ENCODE results near the gene DSTN.

The DSTN gene

DNA sequence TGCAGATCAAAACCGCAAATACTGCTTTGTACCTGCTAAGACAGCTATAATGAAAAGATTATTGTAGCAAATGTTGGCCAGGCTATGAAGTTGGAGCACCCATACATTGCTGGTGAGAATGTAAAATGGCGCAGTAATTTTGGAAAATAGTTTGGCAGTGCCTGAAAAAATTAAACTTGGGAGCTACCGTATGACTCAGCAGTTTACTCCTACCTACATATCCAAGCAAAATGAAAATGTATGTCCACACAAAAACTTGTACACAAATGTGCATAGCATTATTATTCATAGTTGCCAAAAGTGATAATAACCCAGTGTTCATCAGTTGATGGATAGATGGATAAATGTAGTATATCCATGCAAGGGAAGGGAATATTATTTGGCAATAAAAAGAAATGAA is 13.3 kb downstream of the DSTN start:
- Histone ChIP-seq H3K4me1 (ENCODE audit: insufficient read depth, low read length, severe bottlenecking) (no peaks in the 10 kb centered on the region), H3K9ac (ENCODE audit: low read length) (no peak overlapping the region), H2AFZ (ENCODE audit: low read length) (no peak overlapping the region), H3K9me2 (ENCODE audit: low read depth, low read length) (no peaks in the 10 kb centered on the region), H3K36me3 (ENCODE audit: insufficient read depth, low read length) (no peaks in the 10 kb centered on the region), H3K27ac (ENCODE audit: low read depth, low read length, poor library complexity, severe bottlenecking) (no peak overlapping the region), H3K9me3 (ENCODE audit: low read length) (no peaks in the 10 kb centered on the region), H3K27me3 (ENCODE audit: insufficient read depth, low read length) (no peaks in the 10 kb centered on the region), H3K4me2 (ENCODE audit: low read length) (no peak overlapping the region), H3F3A (ENCODE audit: insufficient read depth, low read length) (no peaks in the 10 kb centered on the region), H3K4me3 (ENCODE audit: low read depth, low read length, poor library complexity, severe bottlenecking) (no peak overlapping the region), H4K20me1 (ENCODE audit: insufficient read depth, low read length) (no peaks in the 10 kb centered on the region), H3K79me2 (ENCODE audit: insufficient read depth, low read length) (no peaks in the 10 kb centered on the region)
- no peak for TF ChIP-seq EZH2 (IDR thresholded peaks at IDR 0.05; ENCODE audit: borderline replicate concordance, low read length)
- TF ChIP-seq, protein P1, sequence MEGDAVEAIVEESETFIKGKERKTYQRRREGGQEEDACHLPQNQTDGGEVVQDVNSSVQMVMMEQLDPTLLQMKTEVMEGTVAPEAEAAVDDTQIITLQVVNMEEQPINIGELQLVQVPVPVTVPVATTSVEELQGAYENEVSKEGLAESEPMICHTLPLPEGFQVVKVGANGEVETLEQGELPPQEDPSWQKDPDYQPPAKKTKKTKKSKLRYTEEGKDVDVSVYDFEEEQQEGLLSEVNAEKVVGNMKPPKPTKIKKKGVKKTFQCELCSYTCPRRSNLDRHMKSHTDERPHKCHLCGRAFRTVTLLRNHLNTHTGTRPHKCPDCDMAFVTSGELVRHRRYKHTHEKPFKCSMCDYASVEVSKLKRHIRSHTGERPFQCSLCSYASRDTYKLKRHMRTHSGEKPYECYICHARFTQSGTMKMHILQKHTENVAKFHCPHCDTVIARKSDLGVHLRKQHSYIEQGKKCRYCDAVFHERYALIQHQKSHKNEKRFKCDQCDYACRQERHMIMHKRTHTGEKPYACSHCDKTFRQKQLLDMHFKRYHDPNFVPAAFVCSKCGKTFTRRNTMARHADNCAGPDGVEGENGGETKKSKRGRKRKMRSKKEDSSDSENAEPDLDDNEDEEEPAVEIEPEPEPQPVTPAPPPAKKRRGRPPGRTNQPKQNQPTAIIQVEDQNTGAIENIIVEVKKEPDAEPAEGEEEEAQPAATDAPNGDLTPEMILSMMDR (IDR thresholded peaks at IDR 0.05; ENCODE audit: low read length), result no peak

DNA sequence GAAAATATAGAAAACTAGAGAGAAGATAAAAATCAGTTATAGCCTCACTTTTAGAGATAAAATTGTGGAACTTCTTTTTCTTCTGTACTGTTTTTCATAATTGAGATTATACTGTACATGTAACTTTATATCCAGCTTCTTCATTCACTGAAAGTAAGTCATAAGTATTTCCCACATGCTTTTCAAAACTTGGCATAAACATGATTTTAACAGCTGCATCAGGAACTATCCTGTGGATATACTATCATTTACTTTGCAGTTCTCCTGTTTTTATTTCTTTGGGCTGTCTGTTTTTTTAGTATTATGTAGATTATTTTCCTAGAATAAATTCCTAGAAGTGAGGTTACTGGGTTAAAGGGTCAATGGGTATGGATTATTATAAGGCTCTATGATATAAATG is 14.8 kb downstream of the DSTN start:
- Histone ChIP-seq H3K27me3 (ENCODE audit: insufficient read depth, low read length) (no peaks in the 10 kb centered on the region), H3K27ac (ENCODE audit: low read depth, low read length, poor library complexity, severe bottlenecking) (no peak overlapping the region), H3K9me3 (ENCODE audit: low read length) (no peaks in the 10 kb centered on the region), H3K4me1 (ENCODE audit: insufficient read depth, low read length, severe bottlenecking) (peaks cover under 1% of the 10 kb centered on the region), H3K9me2 (ENCODE audit: low read depth, low read length) (no peaks in the 10 kb centered on the region), H4K20me1 (ENCODE audit: insufficient read depth, low read length) (no peaks in the 10 kb centered on the region), H3K4me2 (ENCODE audit: low read length) (no peak overlapping the region), H2AFZ (ENCODE audit: low read length) (no peak overlapping the region), H3K36me3 (ENCODE audit: insufficient read depth, low read length) (no peaks in the 10 kb centered on the region), H3K9ac (ENCODE audit: low read length) (no peak overlapping the region), H3K4me3 (ENCODE audit: low read depth, low read length, poor library complexity, severe bottlenecking) (no peak overlapping the region), H3F3A (ENCODE audit: insufficient read depth, low read length) (no peaks in the 10 kb centered on the region), H3K79me2 (ENCODE audit: insufficient read depth, low read length) (no peaks in the 10 kb centered on the region)
- TF ChIP-seq EZH2 (IDR thresholded peaks at IDR 0.05; ENCODE audit: borderline replicate concordance, low read length), result no peak
- TF ChIP-seq, protein P1 (IDR thresholded peaks at IDR 0.05; ENCODE audit: low read length), result no peak

DNA sequence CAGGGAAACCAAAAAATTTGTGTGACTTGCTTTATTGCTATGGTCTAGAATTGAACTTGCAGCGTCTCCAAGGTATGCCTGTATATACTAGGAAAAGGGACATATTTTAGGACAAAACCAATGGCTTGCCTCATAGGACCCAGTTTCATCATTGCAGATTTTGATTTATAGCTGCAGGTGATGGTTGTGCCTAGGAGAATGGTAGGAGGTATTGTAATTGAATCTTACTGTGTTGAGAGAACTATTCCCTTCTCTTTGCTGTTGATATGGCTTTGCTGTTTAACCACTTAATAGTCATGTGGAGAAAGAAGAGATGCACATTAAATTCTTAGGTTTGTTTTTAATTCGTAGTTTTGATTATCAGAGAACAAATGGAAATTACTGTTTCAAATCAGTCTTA is 16.4 kb downstream of the DSTN start:
- Histone ChIP-seq H2AFZ (ENCODE audit: low read length) (no peak overlapping the region), H3K9me3 (ENCODE audit: low read length) (no peaks in the 10 kb centered on the region), H3K27ac (ENCODE audit: low read depth, low read length, poor library complexity, severe bottlenecking) (no peak overlapping the region), H3K4me1 (ENCODE audit: insufficient read depth, low read length, severe bottlenecking) (peaks cover 8% of the 10 kb centered on the region), H3F3A (ENCODE audit: insufficient read depth, low read length) (no peaks in the 10 kb centered on the region), H4K20me1 (ENCODE audit: insufficient read depth, low read length) (no peaks in the 10 kb centered on the region), H3K9ac (ENCODE audit: low read length) (no peak overlapping the region), H3K4me3 (ENCODE audit: low read depth, low read length, poor library complexity, severe bottlenecking) (no peak overlapping the region), H3K79me2 (ENCODE audit: insufficient read depth, low read length) (no peaks in the 10 kb centered on the region), H3K36me3 (ENCODE audit: insufficient read depth, low read length) (no peaks in the 10 kb centered on the region), H3K9me2 (ENCODE audit: low read depth, low read length) (no peaks in the 10 kb centered on the region), H3K4me2 (ENCODE audit: low read length) (no peak overlapping the region), H3K27me3 (ENCODE audit: insufficient read depth, low read length) (no peaks in the 10 kb centered on the region)
- TF ChIP-seq, protein P1 (IDR thresholded peaks at IDR 0.05; ENCODE audit: low read length), result no peak
- TF ChIP-seq EZH2 (IDR thresholded peaks at IDR 0.05; ENCODE audit: borderline replicate concordance, low read length), result no peak
